NCI-H1105 (cell line): ENCODE results near the gene SNX13.
"Not testable (repeated sequence)": the region's sequence is repeated elsewhere in the genome, so short reads cannot be mapped to it uniquely, and the experiment has no call there.

Experiments
- DNase-seq: peaks from one replicate; lab custom pipeline; 2025; lab: John Stamatoyannopoulos, UW

SNX13 gene

GRCh38 chr7:17849504-17849903 is 90.8 kb downstream of the SNX13 start:
- no peak for DNase-seq

- DNase-seq, result no peak
Measured at GRCh38 chr7:17848516-17848915, 91.8 kb downstream of the SNX13 start.

GRCh38 chr7:17846935-17847334 is 93.4 kb downstream of the SNX13 start:
- DNase-seq, result no peak

GRCh38 chr7:17845197-17845547 is 95.1 kb downstream of the SNX13 start:
- no peak for DNase-seq

- DNase-seq, result no peak
Measured at GRCh38 chr7:17844514-17845196, 95.6 kb downstream of the SNX13 start.

GRCh38 chr7:17844022-17844421 is 96.3 kb downstream of the SNX13 start:
- no peak for DNase-seq

- no peak for DNase-seq
Measured at GRCh38 chr7:17843041-17843440, 97.3 kb downstream of the SNX13 start.

- DNase-seq, result no peak
Measured at GRCh38 chr7:17832820-17833355, 107.4 kb downstream of the SNX13 start.

GRCh38 chr7:17832242-17832641 is 108.1 kb downstream of the SNX13 start:
- DNase-seq, result no peak

- no peak for DNase-seq
Measured at GRCh38 chr7:17830206-17830605, 110.1 kb downstream of the SNX13 start.

- DNase-seq, result no peak
Measured at GRCh38 chr7:17829001-17829400, 111.3 kb downstream of the SNX13 start.

GRCh38 chr7:17822547-17823173 is 117.6 kb downstream of the SNX13 start:
- no peak for DNase-seq

GRCh38 chr7:17816903-17817302 is 123.4 kb downstream of the SNX13 start:
- DNase-seq, result no peak

GRCh38 chr7:17815318-17815717 is 125.0 kb downstream of the SNX13 start:
- no peak for DNase-seq

- DNase-seq, result no peak
Measured at GRCh38 chr7:17814058-17814457, 126.2 kb downstream of the SNX13 start.

- not testable (repeated sequence) for DNase-seq
Measured at GRCh38 chr7:17809215-17809614, 131.1 kb downstream of the SNX13 start.

- no peak for DNase-seq
Measured at GRCh38 chr7:17807242-17807641, 133.1 kb downstream of the SNX13 start.

GRCh38 chr7:17806631-17807030 is 133.7 kb downstream of the SNX13 start:
- DNase-seq, result no peak

GRCh38 chr7:17802056-17802455 is 138.2 kb downstream of the SNX13 start:
- no peak for DNase-seq

GRCh38 chr7:17792075-17792936 is 148.0 kb downstream of the SNX13 start:
- DNase-seq, result no peak

GRCh38 chr7:17787257-17787656 is 153.0 kb downstream of the SNX13 start:
- DNase-seq, result no peak

- DNase-seq, result no peak
Measured at GRCh38 chr7:17786314-17786852, 153.9 kb downstream of the SNX13 start.

- no peak for DNase-seq
Measured at GRCh38 chr7:17782216-17782549, 158.1 kb downstream of the SNX13 start.
